SHP77 treated with DMSO at 0.1 percent for 48 hours (cell line): ENCODE measurements around the gene NUDT22.
A peak's percentile ranks its signal among the peaks of the same experiment; 100 is the strongest.

Experiments used
- DNase-seq: peaks from one replicate; lab custom pipeline; 2025; lab: John Stamatoyannopoulos, UW

The NUDT22 gene

DNA sequence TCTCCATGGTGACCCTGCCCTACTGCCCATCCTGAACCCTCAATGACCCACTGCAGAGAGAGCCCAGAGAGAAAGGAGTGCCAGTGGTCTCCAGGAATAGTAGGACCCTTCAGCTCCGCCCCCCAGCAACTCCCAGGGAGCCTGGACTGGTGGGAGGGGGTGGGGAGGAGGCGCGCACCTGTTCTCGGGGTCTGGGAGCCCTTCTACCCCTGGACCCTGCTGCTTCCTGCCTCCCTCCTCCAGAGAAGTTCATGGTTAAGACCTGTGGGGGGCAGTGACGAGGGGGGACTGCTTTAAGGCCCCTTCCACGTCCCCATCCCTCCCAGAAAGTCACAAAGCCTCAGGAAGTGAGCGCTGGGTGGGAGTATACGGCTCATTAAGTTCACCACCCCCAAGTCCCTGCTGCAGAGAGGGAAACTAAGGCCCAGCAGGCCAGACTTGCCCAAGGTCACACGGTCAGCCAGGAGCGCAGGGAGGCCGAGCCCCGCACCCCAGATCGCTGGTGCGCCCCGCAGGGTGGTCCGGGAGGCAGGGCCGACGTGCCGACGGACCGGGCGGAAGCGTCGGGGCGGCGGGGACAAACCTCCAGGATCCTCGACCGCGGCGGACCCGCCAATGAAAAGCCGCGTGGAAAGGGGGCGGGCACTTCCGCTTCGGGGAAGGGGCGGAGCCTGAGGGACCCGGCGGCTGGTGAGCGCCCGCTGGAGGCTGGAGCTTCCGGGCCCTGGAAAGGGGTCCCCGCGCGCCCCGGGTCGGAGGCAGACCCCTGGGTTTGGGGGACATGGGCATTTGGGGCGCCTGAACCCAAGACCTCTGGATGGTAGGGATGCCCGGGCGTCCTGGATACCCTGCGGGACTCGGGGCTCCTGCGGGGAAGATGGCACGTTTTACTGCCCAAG, at the start of gene NUDT22, which contains the start of gene TRPT1:
TSS of gene NUDT22 (plus strand) at position 667 of the 899 bp plus-strand sequence. CDS start 379 bp downstream, outside the sequence.
TSS of gene TRPT1 (minus strand) at position 579 of the 899 bp plus-strand sequence. CDS start at position 253, 326 bp downstream.
- peak; percentile 27 for DNase-seq

DNA sequence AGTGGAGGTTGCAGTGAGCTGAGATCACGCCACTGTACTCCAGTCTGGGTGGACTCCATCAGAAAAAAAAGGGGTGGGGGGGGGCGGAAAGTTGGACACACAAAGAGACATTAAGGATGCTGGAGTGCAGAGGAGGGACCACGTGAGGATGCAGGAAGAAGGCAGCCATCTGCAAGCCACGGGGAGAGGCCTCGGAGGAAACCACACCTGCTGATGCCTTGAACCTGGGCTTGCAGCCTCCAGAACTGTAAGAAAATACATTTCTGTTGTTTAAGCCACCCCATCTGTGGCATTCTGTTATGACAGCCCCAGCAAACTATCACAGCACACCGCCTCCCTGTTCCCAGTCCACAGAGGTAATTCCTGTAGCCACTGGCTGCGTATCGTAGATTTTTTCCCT, 49.3 kb upstream of the NUDT22 start:
- no peak for DNase-seq

DNA sequence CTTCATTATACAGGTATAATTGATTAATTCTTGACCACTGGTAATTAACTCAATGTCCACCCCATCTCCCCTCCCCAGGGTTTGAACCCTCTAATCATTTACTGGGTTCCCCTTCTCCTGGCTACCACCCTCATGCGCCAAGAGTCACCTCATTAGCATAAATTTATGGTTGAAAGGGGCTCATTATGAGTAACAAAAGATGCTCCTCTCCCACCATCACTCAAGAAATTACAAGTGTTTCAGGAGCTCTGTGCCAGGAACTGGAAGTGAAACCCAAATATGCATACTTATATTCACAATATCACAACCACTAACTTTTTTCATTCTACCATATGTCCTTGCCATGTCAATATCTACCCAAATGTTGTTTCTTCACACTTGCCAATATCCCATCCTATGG, 47.9 kb upstream of the NUDT22 start:
- no peak for DNase-seq

DNA sequence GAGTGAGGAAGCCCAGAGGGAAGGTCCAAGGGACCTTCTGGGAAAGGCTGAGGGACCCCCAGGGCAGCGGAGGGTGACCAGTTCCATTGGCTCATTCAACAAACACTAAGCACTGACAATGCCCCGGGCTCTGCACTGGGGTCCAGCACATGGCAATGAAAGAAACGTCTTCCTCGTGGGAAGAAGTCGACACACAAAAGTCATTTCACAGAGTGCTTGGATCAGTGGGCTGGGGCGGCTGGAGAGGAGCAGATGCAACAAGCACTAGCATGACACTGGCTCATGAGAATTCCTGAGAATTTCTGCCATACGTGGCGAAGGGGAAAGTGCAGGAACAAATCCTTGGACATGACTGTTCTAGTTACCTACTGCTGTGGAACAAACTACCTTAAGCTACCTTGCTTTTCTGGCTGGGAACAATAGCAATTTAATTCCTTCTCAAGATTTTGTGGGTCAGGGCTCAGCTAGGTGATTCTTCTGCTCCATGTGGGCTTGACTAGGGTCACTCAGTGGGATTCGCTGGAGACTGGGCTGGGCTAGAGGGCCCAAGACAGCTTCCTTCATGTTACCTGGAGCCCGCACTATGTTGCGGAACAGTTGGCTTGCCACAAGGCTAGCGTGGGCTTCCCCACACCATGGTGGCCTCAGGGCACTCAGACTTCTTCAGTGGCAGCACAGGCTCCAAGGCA, 47.0 kb upstream of the NUDT22 start:
- no peak for DNase-seq

DNA sequence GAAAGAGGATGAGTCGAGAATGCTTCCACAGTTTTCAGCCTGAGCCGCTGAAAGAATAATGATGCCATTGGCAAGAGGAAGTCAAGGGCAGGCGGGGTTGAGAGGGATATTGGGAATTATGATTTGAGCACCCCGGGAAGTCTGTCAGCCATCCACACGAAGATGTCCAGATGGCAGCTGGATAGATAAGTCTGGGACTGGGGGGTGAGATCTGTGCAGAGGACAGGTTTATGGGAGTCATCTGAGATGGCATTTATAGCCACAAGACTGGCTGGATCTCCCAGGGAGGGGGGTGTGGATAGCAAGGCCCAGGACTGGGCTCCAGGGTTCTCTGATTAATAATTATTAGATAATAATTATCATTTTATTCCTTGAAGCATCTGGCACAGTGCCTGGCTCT, 45.2 kb upstream of the NUDT22 start:
- no peak for DNase-seq

DNA sequence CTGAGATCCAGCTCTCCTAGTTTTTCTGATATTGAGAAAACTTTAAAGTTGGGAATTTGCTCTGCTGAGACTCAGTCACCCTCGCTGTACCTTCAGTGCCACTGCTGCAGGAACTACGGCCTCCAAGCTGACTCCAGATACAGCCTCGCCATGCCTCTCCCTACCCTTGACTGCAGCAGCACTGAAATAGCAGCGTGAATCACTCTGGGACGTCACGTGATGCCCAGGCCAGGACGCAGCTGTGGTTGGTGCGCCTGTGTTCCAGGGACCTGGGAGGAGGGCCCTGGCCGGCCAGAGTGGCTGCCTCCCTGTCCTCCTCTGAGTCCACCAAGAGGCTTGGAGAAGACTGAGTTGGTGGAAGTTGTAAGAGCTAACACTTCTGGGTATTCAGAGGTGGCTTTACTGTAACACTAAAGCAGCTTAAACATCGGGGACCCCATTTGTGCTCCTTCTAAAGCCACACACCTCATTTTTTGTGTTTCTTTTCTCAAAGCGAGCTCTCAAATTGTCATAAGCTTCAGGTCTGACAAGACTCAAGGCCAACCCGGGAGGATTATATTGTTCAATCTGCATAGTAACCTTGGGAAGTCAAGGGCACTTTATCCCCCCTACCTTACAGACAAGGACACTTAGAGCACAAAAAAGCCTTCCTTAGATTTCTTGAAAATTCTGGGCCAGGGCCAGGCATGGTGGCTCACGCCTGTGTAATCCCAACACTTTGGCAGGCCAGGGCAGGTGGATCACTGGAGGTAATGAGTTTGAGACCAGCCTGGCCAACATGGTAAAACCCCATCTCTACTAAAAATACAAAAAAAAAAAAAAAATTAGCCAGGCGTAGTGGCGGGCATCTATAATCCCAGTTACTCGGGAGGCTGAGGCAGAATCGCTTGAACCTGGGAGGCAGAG, 44.3 kb upstream of the NUDT22 start:
- peak; percentile 78 for DNase-seq

- no peak for DNase-seq
Observed at GRCh38 chr11:64183890-64184289, 42.2 kb upstream of the NUDT22 start.

GRCh38 chr11:64185175-64185692, 40.8 kb upstream of the NUDT22 start:
- DNase-seq, result no peak

DNA sequence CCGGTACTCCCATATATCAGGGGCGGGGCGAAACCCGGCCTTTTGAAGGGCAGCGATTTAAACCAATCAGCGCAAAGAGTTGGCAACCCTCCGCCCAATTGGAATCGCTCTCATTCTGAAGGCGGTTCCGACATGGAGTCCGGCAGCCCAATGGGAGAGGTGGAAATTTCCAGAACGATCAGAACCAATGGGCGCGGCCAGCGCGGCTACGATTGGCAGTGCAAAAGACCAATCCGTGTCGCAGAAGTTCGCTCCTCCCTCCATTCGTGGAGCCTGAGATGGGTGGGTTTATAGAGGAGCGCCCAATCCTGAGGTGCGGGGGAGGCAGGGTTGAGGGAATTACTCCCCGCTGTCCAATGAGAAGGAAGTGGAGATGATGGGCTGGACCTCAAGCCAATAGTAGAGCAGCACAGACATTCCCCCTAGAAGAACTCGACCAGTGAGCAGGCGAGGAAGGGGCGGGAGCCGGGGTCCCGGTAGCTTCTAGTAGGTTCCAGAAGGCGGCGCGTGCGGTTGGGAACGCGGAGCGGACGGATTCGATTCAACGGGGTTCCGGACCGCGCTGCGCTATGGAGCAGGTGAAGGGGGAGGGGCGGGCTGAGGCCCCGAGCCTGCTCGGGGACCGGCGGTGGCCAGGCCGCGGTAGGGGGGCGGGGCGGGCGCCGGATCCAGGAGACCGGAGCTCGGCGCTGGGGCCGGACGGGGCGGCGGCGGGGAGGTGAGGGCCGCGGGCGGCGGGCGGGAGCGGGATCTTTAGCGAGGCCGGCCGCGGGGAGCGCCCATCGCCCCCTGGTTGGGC, 40.2 kb upstream of the NUDT22 start, which contains the start of gene STIP1:
TSS of gene STIP1 (plus strand) at position 479 of the 799 bp plus-strand sequence. CDS start at position 570, 91 bp downstream.
- DNase-seq, result peak; percentile 99

- no peak for DNase-seq
Observed at GRCh38 chr11:64186492-64187165, 39.4 kb upstream of the NUDT22 start.

GRCh38 chr11:64192434-64192833, 33.6 kb upstream of the NUDT22 start:
- DNase-seq, result no peak

GRCh38 chr11:64196626-64197025, 29.4 kb upstream of the NUDT22 start:
- no peak for DNase-seq

DNA sequence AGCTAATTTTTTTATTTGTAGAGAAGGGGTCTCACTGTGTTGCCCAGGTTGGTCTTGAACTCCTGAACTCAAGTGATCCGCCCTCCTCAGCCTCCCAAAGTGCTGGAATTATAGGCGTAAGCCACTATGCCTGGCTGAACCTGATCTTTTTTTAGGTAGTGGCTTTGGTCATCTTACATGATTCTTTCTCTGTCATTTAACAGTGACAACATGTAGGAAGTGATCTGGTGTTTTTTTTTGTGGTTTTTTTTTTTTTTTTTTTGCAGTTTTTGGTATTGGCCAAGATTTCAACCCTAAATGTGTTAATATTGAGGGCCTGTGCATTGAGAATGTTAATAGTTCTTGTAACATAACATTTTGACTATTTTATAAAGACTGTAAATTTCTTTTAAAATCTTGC, 27.6 kb upstream of the NUDT22 start:
- DNase-seq, result no peak

GRCh38 chr11:64201543-64201942, 24.5 kb upstream of the NUDT22 start:
- DNase-seq, result no peak

DNA sequence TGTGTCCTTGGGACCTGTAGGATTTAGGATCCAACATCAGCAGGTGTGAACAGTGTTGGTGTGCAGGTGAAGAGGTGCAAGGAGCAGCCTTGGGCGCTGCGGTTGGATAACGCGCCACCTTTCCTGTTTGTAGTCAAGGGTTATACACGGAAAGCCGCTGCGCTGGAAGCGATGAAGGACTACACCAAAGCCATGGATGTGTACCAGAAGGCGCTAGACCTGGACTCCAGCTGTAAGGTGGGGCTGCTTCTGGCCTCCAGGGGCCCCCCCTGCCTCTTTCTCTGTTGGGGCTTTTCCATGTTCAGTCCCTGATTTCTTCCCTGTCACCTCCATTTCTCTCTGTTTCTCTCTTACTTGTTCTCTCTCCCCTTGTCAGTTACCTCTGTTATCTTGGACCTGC, 23.1 kb upstream of the NUDT22 start:
- no peak for DNase-seq

GRCh38 chr11:64203421-64204079, 22.5 kb upstream of the NUDT22 start:
- DNase-seq, result no peak

DNA sequence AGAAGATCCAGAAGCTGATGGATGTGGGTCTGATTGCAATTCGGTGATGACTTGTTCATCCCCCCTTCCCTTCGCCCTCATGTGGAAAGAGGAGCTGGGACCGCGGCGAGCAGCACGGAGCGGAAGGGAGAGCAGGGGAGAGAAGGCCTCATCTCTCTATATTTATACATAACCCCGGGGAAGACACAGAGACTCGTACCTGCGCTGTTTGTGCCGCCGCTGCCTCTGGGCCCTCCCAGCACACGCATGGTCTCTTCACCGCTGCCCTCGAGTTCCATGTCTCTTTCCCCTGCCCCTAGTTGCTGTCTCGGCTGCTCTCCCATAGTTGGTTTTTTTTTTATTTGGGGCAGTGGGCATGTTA, 22.0 kb upstream of the NUDT22 start:
- no peak for DNase-seq

- peak; percentile 18 for DNase-seq
Observed at GRCh38 chr11:64204464-64204989, 21.5 kb upstream of the NUDT22 start.

DNA sequence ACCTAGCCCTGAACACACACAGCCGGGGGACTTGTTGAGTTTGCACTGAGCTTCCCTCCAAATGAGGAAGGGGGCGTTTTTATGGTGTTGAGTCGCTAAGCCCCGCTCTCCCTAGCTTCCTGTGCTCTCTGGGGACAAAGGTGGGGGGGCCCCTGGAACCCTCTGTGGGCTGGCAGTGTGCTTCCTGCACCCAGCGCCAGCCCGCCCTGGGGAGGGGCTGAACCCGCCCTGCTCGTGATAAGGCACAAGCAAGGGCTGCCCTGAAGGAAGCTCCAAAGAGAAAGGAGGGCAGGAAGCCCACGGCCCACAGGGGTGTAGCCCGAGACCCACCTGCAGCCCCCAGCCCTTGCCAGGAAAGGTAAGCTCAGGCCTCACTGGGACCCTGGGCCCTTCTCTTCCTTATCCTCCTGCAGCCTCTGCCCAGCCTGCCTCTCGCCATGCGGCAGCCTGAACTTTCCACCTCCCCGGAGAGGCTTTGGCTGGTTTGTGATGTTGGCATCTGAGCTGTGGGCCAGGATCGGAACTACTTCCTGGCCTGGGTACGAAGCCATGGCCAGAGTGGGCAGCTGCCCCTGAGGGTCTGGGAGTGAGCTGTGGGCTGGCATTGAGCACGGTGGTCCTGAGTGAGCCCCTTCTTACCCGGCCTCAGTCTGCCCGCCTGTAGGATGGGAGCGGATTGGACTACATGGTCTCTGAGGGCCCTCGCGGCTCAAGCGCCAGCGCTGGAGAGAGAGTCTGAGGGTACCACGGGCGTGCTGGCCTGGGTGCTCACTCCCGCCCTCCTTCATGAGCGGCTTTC, 19.4 kb upstream of the NUDT22 start, which contains the start of gene FERMT3:
TSS of gene FERMT3 (plus strand) at position 265 of the 799 bp plus-strand sequence. CDS start 644 bp downstream, outside the sequence.
- no peak for DNase-seq
